OCI-LY1 (cell line): ENCODE data around the gene WNT7B.

ENCODE experiments used
- CTCF ChIP-seq: fragments of 200-600 bp; sonication (generic), shearing (Covaris generic); IDR thresholded peaks from 2 replicates; pipeline ENCODE4 v1.5.1; 2017; ENCODE audit warnings: mild to moderate bottlenecking, antibody characterized with exemption, low read length, moderate library complexity, mixed read lengths
- EZH2 ChIP-seq: fragments of 200-600 bp; sonication (generic), shearing (Covaris generic); IDR thresholded peaks from 2 replicates; pipeline ENCODE4 v1.8.0; 2017; ENCODE audit warnings: borderline replicate concordance, mixed run types, mild to moderate bottlenecking, antibody characterized with exemption, low read length, moderate library complexity, mixed read lengths

GRCh38 chr22:45983797-45984196 lies 6.8 kb upstream of the WNT7B start:
- TF ChIP-seq EZH2 = no peak
- no peak for TF ChIP-seq CTCF
